GM12878 (cell line): ENCODE results near the gene PPP1R18. TPM values are rescaled to one million over a fixed set of nuclear protein-coding genes. Genes with fewer than 3 reads are reported as not detected.

Source experiments
- CHD1 ChIP-seq: IDR thresholded peaks from 2 replicates; pipeline ENCODE4 v1.6.1; 2012; ENCODE audit warnings: low read depth, low read length, improper control_type of control experiment
- CREM ChIP-seq: IDR thresholded peaks from 2 replicates; pipeline ENCODE4 v1.6.1; 2014; ENCODE audit warnings: antibody characterized with exemption, low read depth
- FOXK2 ChIP-seq: fragments of 450-650 bp; IDR thresholded peaks from 2 replicates; pipeline ENCODE4 v1.6.1; 2017; ENCODE audit warnings: mild to moderate bottlenecking, moderate library complexity
- KAT2A ChIP-seq: conservative IDR thresholded peaks from 2 replicates; pipeline ENCODE4 v1.6.1; 2011; ENCODE audit warnings: low read depth, low read length; ENCODE audit not compliant: control insufficient read depth
- MTA2 ChIP-seq: fragments of 450-650 bp; IDR thresholded peaks from 2 replicates; pipeline ENCODE4 v1.6.1; 2016; ENCODE audit warnings: low read depth, mild to moderate bottlenecking, moderate library complexity
- RUNX3 ChIP-seq: IDR thresholded peaks from 2 replicates; pipeline ENCODE4 v1.6.1; 2012; ENCODE audit warnings: low read length, inconsistent platforms
- SMC3 ChIP-seq: IDR thresholded peaks from 2 replicates; pipeline ENCODE4 v1.6.1; 2011; ENCODE audit warnings: low read length, improper control_type of control experiment, borderline replicate concordance
- STAT1 ChIP-seq: fragments of 450-650 bp; conservative IDR thresholded peaks from 2 replicates; pipeline ENCODE4 v1.6.1; 2014; ENCODE audit warnings: antibody characterized with exemption, mild to moderate bottlenecking
- YBX1 ChIP-seq: fragments of 450-650 bp; IDR thresholded peaks from 2 replicates; pipeline ENCODE4 v1.6.1; 2016; ENCODE audit warnings: antibody characterized with exemption
- ZNF592 ChIP-seq: fragments of 450-650 bp; IDR thresholded peaks from 2 replicates; pipeline ENCODE4 v1.6.1; 2017; ENCODE audit warnings: mild to moderate bottlenecking, moderate library complexity
- ZSCAN29 ChIP-seq: fragments of 450-650 bp; IDR thresholded peaks from 2 replicates; pipeline ENCODE4 v1.6.1; 2017; ENCODE audit warnings: mild to moderate bottlenecking, moderate library complexity
- polyA plus RNA-seq, 11 experiments: library from polyadenylated mRNA; depleted of rRNA in 4 of 11; unstranded in 6 of 11; stranded (reverse) in 5 of 11; fragments of >200 nt; fragmentation: Nextera tagmentation in 4 of 11; fragmentation: Illumina TruSeq in 1 of 11; extraction: Ambion mirVana in 4 of 11; extraction: Trizol in 1 of 11; gene quantifications; 1 replicate in 1 of 11; 2 replicates in 10 of 11; pipeline versions ENCODE4 v1.2.1 to v1.2.3, GENCODE V29; 2011 to 2016; ENCODE audit warnings: inconsistent platforms in 2 of 11, missing spikeins in 2 of 11, low read depth in 1 of 11
- total RNA-seq, 4 experiments: library from RNA; depleted of rRNA in 3 of 4; stranded (reverse); fragments of >200 nt in 3 of 4; fragmentation: Illumina TruSeq in 1 of 4; extraction: Trizol in 1 of 4; gene quantifications; 2 replicates each; pipeline versions ENCODE4 v1.2.1 to v1.2.3, GENCODE V29; 2013 to 2021
- TF ChIP-seq, protein P1 (sequence below): fragments of 450-650 bp; IDR thresholded peaks from 2 replicates; pipeline ENCODE4 v1.6.1; 2017; ENCODE audit warnings: mild to moderate bottlenecking, moderate library complexity
- TF ChIP-seq, protein P2 (sequence below): IDR thresholded peaks from 2 replicates; pipeline ENCODE4 v1.6.1; 2012; ENCODE audit warnings: low read depth, low read length, improper control_type of control experiment
- TF ChIP-seq, protein P3 (sequence below): fragments of 450-650 bp; IDR thresholded peaks from 2 replicates; pipeline ENCODE4 v1.6.1; 2017; ENCODE audit warnings: mild to moderate bottlenecking, low read depth, inconsistent platforms; ENCODE audit not compliant: poor library complexity, severe bottlenecking
- TF ChIP-seq, protein P4 (sequence below): IDR thresholded peaks from 2 replicates; pipeline ENCODE4 v1.6.1; 2012; ENCODE audit warnings: low read length, inconsistent platforms

Gene PPP1R18
- total and polyA plus RNA-seq, 10 of the 15 experiments (the other 5 are each of a cell fraction or from before 2014, with no cell fraction given) = 21.0 to 119 (median 52.6) TPM

GRCh38 chr6:30626484-30627366, 59.7 kb downstream of the PPP1R18 start, which contains the start of gene ATAT1 (continued):
- TF ChIP-seq, protein P1, sequence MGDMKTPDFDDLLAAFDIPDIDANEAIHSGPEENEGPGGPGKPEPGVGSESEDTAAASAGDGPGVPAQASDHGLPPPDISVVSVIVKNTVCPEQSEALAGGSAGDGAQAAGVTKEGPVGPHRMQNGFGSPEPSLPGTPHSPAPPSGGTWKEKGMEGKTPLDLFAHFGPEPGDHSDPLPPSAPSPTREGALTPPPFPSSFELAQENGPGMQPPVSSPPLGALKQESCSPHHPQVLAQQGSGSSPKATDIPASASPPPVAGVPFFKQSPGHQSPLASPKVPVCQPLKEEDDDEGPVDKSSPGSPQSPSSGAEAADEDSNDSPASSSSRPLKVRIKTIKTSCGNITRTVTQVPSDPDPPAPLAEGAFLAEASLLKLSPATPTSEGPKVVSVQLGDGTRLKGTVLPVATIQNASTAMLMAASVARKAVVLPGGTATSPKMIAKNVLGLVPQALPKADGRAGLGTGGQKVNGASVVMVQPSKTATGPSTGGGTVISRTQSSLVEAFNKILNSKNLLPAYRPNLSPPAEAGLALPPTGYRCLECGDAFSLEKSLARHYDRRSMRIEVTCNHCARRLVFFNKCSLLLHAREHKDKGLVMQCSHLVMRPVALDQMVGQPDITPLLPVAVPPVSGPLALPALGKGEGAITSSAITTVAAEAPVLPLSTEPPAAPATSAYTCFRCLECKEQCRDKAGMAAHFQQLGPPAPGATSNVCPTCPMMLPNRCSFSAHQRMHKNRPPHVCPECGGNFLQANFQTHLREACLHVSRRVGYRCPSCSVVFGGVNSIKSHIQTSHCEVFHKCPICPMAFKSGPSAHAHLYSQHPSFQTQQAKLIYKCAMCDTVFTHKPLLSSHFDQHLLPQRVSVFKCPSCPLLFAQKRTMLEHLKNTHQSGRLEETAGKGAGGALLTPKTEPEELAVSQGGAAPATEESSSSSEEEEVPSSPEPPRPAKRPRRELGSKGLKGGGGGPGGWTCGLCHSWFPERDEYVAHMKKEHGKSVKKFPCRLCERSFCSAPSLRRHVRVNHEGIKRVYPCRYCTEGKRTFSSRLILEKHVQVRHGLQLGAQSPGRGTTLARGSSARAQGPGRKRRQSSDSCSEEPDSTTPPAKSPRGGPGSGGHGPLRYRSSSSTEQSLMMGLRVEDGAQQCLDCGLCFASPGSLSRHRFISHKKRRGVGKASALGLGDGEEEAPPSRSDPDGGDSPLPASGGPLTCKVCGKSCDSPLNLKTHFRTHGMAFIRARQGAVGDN = peak; percentile 76; the same call in 1 of the 2 replicates
- TF ChIP-seq STAT1 = no peak
- no peak for TF ChIP-seq ZNF592
- TF ChIP-seq YBX1 = no peak
- TF ChIP-seq, protein P2, sequence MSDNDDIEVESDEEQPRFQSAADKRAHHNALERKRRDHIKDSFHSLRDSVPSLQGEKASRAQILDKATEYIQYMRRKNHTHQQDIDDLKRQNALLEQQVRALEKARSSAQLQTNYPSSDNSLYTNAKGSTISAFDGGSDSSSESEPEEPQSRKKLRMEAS = no peak
- peak; percentile 96 for TF ChIP-seq CREM
- peak; percentile 1; the same call in 1 of the 2 replicates for TF ChIP-seq RUNX3
- no peak for TF ChIP-seq CHD1
- peak; percentile 29; the same call in 1 of the 2 replicates for TF ChIP-seq SMC3
- no peak for TF ChIP-seq ZSCAN29
- TF ChIP-seq MTA2 = peak; percentile 51; the same call in 1 of the 2 replicates
- no peak for TF ChIP-seq KAT2A
- TF ChIP-seq FOXK2 = peak; percentile 15
- TF ChIP-seq, protein P3, sequence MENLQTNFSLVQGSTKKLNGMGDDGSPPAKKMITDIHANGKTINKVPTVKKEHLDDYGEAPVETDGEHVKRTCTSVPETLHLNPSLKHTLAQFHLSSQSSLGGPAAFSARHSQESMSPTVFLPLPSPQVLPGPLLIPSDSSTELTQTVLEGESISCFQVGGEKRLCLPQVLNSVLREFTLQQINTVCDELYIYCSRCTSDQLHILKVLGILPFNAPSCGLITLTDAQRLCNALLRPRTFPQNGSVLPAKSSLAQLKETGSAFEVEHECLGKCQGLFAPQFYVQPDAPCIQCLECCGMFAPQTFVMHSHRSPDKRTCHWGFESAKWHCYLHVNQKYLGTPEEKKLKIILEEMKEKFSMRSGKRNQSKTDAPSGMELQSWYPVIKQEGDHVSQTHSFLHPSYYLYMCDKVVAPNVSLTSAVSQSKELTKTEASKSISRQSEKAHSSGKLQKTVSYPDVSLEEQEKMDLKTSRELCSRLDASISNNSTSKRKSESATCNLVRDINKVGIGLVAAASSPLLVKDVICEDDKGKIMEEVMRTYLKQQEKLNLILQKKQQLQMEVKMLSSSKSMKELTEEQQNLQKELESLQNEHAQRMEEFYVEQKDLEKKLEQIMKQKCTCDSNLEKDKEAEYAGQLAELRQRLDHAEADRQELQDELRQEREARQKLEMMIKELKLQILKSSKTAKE = no peak
- TF ChIP-seq, protein P4, sequence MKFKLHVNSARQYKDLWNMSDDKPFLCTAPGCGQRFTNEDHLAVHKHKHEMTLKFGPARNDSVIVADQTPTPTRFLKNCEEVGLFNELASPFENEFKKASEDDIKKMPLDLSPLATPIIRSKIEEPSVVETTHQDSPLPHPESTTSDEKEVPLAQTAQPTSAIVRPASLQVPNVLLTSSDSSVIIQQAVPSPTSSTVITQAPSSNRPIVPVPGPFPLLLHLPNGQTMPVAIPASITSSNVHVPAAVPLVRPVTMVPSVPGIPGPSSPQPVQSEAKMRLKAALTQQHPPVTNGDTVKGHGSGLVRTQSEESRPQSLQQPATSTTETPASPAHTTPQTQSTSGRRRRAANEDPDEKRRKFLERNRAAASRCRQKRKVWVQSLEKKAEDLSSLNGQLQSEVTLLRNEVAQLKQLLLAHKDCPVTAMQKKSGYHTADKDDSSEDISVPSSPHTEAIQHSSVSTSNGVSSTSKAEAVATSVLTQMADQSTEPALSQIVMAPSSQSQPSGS = no peak
